Eye (tissue), 1 donor: Measurements from ENCODE around the gene PUM2.
"Not testable (repeated sequence)": the region's sequence is repeated elsewhere in the genome, so short reads cannot be mapped to it uniquely, and the experiment has no call there.

Experiments
- DNase-seq: peaks from one replicate; pipeline ENCODE4 v3.0.0-alpha.2; 2015

Gene PUM2

DNA sequence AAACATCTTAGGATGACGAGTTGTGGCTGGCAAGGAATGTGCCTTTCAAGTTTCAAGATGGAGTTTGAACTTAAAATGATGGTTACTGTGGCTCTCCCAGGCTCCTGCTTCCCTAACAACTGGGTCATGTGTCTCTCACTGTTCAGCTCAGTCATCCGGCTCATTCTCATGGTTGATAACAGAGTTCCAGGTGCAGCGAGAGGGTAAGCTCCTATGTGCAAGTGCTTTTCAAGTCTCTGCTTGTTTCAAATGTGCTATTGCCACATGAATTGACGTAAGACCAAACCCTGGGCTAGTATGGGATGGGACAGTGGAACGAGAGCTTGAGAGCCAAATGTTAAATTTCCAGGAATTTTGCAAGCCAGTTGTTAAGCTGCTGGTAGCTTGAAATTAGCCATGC is 19.5 kb upstream of the PUM2 start:
- DNase-seq: no peak

DNA sequence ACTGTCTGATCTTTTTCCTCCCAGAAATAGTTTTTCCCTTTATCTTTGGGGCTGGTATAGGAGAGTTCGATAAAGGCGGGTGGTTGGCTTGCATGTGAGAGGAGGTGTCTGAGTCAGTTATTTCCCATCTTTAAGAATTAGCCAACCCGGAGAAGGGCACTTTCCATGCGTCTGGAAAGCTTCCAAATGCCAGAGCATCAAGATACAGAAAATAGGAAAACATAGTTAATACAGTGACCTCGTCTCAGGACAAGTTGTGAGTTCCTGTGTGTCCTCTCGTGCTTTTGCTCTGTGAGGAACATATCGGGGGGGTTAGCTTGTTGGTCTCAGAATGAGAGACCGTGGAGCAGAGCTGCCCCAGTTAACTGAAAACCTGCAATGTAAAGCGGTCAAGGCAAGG is 18.7 kb upstream of the PUM2 start:
- no peak for DNase-seq

DNA sequence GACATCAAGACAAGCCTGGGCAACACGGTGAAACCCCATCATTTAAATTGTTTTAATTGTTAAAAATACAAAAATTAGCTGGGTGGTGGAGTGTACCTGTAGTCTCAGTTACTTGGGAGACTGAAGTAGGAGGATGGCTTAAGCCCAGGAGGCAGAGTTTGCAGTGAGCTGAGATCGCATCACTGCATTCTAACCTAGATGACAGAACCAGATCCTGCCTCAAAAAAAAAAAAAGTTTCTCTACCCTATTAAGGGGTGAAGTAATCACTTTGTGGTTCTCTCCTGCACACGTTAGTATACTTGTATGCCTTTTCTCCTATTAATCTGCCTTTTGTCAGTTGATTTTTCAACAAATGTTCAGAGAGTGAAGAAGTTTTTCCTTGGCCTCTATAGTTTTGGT is 18.1 kb upstream of the PUM2 start:
- DNase-seq: no peak

DNA sequence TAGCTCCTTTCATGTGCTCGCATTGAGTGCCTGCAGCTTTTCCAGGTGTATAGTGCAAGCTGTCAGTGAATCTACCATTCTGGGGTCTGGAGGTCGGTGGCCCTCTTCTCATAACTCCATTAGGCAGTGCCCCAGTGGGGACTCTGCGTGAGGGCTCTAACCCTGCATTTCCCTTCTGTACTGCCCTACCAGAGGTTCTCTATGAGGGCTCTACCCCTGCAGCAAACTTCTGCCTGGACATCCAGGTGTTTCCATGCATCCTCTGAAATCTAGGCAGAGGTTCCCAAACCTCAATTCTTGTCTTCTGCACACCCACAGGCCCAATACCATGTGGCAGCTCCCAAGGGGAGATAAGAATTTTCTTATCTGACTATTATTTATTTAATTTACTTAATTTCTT is 17.3 kb upstream of the PUM2 start:
- not testable (repeated sequence) for DNase-seq

DNA sequence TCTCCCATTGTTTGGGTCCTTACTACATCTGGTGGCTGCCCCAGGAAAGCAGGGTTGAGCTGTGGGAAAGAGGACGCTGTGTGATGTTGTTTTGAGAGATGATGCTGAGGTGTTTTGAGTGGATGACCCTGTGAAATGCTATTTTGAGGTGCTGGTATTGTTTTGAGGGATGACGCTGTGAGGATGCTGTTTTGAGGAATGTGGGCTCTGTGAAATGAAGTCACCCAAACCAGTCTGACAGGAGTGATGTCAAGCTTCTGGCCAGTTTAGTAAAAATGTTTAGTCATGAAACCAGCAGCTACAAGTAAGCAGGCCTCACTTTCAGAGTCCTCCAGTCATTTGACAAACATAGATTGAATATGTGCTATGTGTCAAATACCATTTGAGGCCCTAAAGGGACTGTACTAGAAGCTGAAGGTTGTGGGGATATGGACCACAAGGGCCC is 16.1 kb upstream of the PUM2 start:
- DNase-seq: no peak

DNA sequence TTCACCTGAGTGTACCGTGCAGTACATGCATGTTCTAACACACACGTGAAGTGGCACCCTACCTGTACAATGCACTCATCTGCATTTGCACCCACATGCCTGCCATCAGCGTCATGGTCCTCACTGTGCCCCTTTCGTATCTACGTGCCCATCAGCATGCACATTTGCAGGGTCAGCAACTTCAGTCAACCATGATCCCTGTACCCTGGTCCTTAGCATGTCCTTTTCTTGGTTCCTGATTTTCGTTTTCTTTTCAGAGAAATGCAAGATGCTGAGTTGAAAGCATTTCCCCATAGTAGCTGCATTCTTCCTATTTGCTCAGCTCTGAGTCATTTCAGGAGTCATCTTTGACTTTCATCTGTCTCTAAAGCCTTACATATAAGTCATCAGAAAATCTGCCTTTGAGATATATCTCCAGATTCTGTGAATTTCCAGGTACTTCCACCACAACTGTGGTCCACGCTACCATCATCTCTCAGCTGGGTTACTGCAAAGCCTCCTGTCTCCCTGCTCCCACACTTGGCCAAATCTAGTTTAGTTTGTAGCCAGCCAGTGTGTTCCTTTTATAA is 14.7 kb upstream of the PUM2 start:
- no peak for DNase-seq

DNA sequence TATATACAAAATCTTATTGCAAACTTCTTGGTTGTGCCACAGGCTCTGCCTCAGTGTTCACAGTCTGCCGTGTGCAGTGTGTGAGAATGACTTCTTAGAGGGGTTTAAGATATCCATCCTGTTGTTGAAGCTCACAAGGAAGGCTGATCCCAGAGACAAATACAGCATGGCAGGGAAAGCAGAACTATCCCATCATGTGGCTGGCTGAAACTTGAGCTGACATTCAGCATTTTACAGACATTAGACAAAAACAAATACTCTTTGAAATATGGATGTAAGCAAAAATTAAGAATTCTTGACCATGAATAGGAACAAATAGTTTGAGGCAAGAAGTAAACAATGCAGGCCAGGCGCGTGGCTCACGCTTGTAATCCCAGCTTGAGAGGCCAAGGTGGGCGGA is 12.9 kb upstream of the PUM2 start:
- DNase-seq: no peak

DNA sequence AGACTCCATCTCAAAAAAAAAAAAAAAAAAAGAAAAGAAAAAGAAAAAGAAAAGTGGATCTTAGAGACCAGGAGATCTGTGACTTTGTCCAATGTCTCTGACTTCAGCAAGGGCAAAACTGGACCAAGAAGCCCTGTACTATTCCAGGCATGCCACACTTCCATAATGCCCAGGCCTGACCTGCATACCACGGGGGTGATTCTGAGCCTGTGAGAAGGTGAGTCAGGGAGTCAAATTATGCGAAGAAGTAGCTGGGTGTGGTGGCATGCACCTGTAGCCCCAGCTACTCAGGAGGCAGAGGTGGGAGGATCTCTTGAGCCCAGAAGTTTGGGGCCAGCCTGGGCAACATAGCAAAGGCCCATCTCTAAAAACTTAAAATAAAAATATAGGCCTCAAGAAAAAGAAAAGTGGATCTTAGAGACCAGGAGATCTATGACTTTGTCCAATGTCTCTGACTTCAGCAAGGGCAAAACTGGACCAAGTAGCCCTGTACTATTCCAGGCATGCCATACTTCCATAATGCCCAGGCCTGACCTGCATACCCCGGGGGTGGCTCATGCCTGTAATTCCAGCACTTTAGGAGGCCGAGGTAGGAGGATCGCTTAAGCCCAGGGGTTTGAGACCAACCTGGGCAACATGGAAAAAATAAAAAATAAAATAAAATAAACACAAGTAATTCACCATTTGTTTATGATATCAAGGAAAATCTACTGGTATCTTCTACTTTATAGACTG is 12.2 kb upstream of the PUM2 start:
- no peak for DNase-seq

DNA sequence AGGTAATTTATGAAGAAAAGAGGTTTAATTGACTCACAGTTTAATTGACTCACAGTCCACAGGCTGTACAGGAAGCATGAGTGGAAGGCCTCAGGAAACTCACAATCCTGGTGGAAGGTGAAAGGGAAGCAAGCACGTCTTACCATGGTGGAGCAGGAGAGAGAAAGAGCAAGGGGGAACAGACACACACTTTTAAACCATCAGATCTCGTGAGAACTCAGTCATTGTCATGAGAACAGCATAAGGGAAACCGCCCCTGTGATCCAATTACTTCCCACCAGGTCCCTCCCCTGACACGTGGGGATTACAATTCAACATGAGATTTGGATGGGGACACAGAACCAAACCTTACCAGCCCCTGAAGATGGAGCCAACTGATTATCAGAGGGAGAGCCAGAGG is 11.2 kb upstream of the PUM2 start:
- DNase-seq: no peak

DNA sequence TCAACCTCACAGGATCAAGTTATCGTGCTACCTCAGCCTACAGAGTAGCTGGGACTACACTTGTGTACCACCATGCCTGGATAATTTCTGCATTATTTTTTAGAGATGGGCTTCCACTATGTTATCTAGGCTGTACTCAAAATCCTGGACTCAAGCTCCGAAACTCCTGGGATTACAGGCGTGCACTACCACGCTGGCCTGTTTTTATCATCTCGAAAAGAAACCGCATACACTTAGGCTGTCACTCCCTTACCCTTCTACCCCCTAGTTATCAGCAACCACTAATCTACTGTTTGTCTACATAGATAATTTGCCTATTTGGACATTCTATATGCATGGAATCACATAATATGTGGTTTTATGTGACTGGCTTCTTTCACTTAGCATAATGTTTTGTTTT is 8.5 kb upstream of the PUM2 start:
- DNase-seq: no peak

DNA sequence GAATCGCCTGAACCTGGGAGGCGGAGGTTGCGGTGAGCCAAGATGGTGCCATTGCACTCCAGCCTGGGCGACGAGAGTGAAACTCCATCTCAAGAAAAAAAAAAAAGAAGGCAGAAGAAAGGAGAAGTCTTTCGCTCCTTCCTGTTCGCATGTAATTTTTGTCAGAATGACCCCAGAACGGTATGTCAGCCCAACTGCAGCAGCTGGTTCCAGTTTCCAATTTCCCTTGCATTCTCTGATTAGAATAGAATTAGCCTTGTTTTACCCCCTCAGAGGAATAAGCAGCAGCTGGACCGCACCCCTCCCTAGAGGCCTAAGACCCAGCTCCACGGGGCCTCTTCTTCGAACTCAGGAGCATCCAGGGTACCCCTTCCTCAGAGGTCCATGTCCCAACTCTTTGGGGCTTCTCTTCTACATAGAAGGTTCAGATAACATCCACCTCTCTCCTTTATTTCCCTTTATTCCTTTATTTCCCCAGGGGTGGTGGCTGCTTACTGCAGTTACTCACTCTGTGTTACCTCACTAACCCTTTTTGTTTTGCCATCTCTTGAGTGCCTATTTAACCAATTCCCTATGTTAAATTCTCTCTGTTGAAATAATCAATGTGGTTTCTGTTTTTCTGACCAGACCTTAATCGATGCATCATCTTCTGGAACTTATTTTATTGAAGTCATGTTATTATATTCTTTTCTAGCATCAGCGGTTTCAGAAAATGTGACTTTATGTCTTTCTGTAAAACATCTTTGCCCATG is 7.2 kb upstream of the PUM2 start:
- DNase-seq: no peak

DNA sequence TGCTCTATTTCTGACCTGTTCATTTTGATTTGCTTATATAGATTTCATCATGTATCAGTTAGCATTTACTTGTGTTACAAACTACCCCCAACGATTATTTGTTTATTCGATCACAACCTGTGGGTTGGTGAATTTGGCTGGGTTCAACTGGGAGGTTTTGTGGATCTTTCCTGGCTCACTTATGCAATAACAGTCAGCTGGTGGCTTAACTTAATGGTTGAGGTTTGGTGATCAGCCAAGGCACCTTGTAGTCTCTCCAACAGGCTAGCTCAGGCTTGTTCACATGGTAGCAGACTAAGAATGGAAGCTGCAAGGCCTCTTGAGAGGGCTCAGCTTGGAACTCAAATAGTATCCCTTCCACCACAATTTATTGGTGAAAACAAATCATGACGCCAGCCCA is 5.4 kb upstream of the PUM2 start:
- DNase-seq: no peak

DNA sequence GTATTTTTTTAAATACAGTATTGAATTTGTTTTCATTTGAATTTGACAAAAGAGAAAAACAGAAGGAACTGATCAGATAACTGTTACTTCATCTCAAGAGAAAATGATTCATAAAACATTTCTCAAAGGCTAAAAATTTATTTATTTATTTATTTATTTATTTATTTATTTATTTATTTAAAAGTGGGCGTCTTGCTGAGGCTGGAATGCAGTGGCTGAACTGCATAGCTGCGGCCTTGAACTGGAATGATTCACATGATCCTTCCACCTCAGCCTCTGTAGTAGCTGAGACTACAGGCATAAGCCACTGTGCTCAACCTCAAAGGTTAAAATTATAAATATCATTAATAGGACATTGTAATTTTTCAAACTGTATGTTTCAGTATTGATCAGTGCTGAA is 4.5 kb upstream of the PUM2 start:
- no peak for DNase-seq

DNA sequence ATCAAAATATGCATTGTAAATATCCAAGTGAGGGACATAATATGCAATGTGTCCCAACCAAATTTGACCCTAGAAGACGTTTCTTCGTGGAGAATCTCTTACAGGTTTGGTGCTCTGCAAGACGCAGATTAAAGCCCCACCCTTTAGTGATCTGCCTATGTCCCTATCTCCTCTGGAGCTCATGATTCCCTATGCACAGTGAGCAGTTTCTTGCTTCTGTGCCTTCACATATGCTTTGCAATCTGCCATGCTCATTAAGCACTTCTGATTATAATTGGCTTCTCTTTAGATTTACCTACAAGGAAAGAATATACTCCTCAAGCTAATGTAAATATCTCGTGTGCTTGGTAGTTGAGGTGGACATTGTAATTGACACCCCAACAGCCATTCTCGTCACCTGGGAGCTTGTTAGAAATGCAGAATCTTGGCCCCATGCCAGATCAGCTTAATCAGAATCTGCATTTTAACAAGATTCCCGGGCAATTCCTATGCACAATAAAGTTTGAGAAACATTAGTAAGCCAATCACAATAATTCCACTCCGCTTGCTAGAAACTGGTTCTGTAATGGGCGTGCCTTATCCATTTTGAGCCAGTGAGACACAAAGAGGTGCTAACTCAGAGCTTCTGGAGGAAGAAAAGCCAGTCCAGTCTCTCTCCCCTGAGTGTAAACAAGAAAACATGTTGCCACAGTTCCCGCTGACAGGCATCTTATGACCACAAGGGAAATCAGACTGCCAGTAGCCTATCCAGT is 2.8 kb upstream of the PUM2 start:
- DNase-seq: peak; percentile 23

DNA sequence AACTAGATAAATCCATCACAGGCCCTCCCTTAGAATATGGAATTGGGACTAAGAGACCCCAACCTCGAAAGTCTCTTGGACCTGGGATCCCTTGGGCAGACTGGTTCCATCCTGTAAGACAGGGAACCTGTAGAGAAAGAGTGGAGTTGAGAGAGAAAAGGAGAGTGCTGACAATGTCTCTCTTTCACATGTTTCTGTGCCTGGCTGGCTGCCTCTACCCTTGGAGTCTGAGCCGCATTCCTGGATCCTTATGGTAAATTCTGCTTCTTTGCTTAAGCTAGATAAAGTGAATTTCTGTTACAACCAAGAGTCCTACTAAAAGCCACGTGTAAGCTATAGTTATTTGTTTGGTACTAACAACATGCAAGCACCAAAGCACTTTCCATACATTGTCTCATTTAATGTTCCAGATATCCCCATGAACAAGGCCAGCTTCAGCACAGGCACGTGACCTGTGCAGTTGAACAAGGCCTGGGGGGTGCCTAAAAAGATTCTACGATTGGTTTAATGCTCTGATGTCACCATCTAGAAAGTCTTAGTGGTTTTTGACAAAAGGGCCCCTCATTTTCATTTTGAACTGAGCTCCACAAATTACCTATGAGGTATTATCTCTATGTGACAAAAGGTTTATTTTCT is 2.1 kb upstream of the PUM2 start:
- DNase-seq: no peak

DNA sequence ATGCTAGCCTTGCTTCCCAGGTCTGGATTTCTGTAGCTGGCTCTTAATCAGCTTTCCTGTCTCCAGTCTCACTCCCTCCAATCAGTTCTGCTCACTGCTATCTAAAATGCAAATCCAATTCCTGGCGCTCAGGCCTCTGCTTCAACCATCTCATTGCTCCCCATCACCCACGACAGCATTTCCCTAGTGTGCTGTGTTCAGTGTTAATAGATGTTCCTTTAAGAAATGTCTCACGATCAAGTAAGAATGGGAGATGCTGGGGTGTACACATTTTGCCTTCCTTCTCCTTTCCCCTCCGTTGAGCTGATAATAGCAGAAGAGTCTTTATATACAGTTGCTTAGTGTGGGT is 1.6 kb upstream of the PUM2 start:
- peak; percentile 46 for DNase-seq

DNA sequence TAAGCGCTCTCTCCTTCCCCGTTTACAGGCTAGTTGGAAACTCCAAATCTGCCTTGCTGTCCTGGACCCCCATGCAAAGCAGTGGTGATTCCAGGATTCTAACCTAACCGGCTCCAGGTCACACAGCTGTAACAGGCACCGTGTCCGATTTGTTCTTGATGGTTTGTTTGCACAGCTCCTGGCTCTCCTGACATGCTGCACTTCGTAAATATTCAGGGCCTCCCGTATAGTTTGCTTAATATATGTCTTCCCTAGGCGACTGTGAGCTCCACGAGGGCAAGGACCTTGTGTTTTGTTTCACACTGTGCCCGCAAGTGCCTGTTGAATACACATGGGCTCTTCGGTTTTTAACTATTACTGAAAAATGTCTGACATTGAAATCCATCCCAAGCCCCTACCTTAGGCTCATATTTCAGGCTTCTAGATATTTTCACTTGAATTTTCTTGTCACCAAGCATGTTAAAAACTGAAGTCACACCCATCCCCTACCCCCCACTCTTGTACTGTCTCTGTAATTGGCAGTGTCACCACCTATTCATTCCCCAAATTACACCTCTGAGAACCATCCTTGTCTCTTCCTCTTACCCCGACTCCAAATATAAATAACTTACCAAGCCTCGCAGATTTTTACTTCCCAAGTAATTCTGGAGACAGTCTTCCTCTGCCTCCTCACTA is 1.0 kb upstream of the PUM2 start:
- no peak for DNase-seq

DNA sequence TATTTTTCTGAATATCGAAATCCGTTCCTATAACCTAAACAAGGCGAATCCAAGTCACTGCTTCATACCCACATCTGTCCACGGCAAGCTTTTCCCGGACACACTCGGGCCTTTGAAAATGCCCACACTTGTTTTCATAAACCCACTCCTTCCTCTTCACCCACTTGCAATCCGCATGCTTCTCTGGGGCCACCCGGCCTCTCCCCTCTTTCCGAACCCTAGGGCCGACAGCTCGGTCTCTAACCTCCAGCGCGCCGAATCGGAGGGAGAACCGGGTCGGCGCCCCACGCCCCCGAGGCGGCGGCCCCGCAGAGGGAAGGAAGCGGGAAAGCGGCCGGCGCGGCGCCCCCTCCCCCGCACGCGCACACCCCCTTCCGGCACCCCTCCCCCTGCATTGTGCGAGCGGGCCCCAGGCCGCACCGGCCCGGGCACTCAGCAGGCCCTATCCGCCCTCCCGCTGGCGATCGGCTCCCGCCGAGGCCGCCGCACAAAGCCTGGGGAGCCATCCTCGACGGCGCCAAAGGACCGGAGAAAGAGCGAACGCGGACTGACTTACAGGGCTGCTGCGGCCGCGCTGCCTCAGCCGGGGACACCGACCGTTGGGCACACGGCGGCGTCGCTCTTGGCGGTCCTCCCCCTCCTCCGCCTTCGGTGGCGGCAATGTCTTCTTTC is 467 bp downstream of the PUM2 start:
- peak; percentile 89 for DNase-seq

DNA sequence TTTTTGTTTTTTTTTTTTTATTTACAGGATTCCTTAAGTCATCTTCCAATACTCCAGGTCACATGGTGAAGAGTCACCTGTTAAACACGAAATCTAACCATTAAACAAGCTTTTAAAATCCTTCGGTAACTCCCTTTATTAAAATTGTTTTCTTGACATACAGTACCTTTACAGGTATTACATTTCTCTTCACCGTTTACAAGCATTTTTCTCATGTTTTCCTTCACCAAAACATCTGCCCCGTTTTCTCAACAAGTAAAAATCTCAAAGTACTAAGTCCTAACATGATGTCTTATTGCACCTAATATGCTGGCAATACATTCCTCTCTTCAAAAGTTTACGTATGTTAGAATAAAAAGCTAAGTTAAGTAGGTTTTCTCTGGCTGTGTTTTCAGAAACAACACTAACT is 1.1 kb downstream of the PUM2 start:
- no peak for DNase-seq

DNA sequence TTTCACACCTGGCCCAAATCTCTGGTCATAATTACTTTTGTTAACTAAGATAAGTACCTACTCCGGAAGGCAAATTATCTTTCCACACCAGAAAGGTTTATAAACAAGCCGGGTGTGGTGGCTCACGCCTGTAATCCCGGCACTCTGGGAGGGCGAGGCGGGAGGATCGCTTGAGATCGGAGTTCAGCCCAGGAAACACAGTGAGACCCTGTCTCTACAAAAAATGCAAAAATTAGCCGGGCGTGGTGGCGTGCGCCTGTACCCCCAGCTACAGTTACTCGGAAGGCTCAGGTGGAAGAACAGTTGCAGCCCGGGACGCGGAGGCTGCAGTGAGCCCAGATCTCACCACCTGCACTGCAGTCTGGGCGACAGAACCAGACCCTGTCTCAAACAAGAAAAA is 2.1 kb downstream of the PUM2 start:
- no peak for DNase-seq

DNA sequence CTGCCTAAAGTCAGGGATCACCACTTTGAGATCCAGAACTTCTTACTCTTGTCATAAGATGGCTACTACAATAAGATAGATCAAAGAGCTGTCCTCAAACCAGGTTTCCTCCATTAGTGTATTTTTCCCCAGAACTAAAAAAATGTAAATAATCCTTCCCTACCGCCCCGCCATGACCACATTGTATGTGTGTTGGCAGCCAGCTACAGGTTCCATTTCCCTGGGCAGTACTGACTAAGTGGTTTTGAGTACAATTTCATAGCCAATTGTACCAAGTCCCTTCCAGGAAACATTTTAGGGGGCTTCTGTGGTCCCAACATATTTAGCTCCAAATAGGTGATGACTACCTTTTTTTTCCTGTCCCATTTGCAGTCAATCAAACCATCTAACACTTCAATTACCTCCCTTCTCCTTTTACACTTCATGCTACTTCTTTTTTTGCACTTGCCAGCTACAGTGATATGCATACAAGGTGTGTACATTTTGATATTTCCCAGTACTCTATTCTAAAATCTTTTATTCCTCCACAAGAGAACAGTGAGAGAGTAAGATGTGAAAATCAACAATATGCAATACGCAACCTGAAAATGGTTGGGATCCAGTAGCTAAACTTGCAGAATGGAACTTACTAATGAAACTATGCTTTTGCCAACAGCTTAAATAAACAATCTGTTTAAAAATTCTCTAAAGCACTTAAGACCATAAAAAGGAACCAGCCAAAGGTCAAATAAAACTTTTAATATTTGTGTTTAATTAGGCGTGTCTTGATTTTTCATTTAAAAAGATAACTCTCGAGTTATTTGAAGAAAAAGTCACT is 3.9 kb downstream of the PUM2 start:
- no peak for DNase-seq
